KMS-11 (cell line): ENCODE measurements around the gene TMEM156.
A peak's percentile ranks its signal among the peaks of the same experiment; 100 is the strongest.

Experiments used
- H2AFZ ChIP-seq: fragments of 200-600 bp; sonication (generic); 2 replicates; pipeline ENCODE4 v1.6.1; 2016; ENCODE audit warnings: antibody characterized with exemption, mixed run types, low read depth
- H3K27ac ChIP-seq: fragments of 200-600 bp; sonication (generic); 2 replicates; pipeline ENCODE4 v1.6.1; 2016; ENCODE audit warnings: mild to moderate bottlenecking, mixed run types
- H3K27me3 ChIP-seq: fragments of 200-600 bp; sonication (generic); 2 replicates; pipeline ENCODE4 v1.6.1; 2017; ENCODE audit warnings: mild to moderate bottlenecking, low read depth, mixed run types, moderate library complexity; ENCODE audit not compliant: insufficient read depth
- H3K36me3 ChIP-seq: fragments of 200-600 bp; sonication (generic); 2 replicates; pipeline ENCODE4 v1.6.1; 2017; ENCODE audit warnings: mild to moderate bottlenecking, mixed run types; ENCODE audit not compliant: insufficient read depth
- H3K4me1 ChIP-seq: fragments of 200-600 bp; sonication (generic); 2 replicates; pipeline ENCODE4 v1.6.1; 2016; ENCODE audit warnings: mild to moderate bottlenecking, low read depth, mixed run types; ENCODE audit not compliant: poor library complexity, severe bottlenecking
- H3K4me2 ChIP-seq: fragments of 200-600 bp; sonication (generic); 2 replicates; pipeline ENCODE4 v1.7.0; 2016; ENCODE audit warnings: mild to moderate bottlenecking, mixed run types
- H3K4me3 ChIP-seq: fragments of 200-600 bp; sonication (generic); IDR thresholded peaks from 2 replicates; pipeline ENCODE4 v1.6.1; 2017; ENCODE audit warnings: low read depth, low read length, mixed read lengths; ENCODE audit not compliant: insufficient read depth
- H3K79me2 ChIP-seq: fragments of 200-600 bp; sonication (generic); 2 replicates; pipeline ENCODE4 v1.6.1; 2016; ENCODE audit warnings: low read depth, mixed run types; ENCODE audit not compliant: insufficient read depth
- H3K9ac ChIP-seq: fragments of 200-600 bp; sonication (generic); 2 replicates; pipeline ENCODE4 v1.6.1; 2016; ENCODE audit warnings: mild to moderate bottlenecking, mixed run types
- H4K20me1 ChIP-seq: fragments of 200-600 bp; sonication (generic); 2 replicates; pipeline ENCODE4 v1.6.1; 2016; ENCODE audit warnings: mild to moderate bottlenecking, mixed run types; ENCODE audit not compliant: insufficient read depth
- CTCF ChIP-seq: fragments of 200-600 bp; sonication (generic); conservative IDR thresholded peaks from 2 replicates; pipeline ENCODE4 v1.6.1; 2017; ENCODE audit warnings: low read depth, mild to moderate bottlenecking, antibody characterized with exemption, low read length, moderate library complexity, mixed read lengths

The TMEM156 gene

GRCh38 chr4:39044364-39044955 lies 12.3 kb upstream of the TMEM156 start:
- H3K9ac ChIP-seq, result peak overlapping the region; percentile 44; the same call in 1 of the 2 replicates

GRCh38 chr4:39043861-39044363 lies 11.7 kb upstream of the TMEM156 start:
- Histone ChIP-seq H3K4me1 (peaks cover 25% of the 10 kb centered on the region), H3K27ac (peak overlapping the region; percentile 28), H2AFZ (peak overlapping the region; percentile 55), H3K4me3 (no peak overlapping the region), H3K36me3 (no peaks in the 10 kb centered on the region), H3K4me2 (peak overlapping the region; percentile 59), H4K20me1 (no peaks in the 10 kb centered on the region), H3K27me3 (no peaks in the 10 kb centered on the region), H3K79me2 (no peaks in the 10 kb centered on the region), H3K9ac (peak overlapping the region; percentile 25; the same call in 1 of the 2 replicates)
- TF ChIP-seq CTCF, result no peak

More at GRCh38 chr4:39044364-39044955, 12.3 kb upstream of the TMEM156 start:
- H3K4me2 ChIP-seq, result peak overlapping the region; percentile 59
- no peaks in the 10 kb centered on the region for H3K27me3 ChIP-seq
- peaks cover 25% of the 10 kb centered on the region for H3K4me1 ChIP-seq
- no peak overlapping the region for H3K4me3 ChIP-seq
- no peaks in the 10 kb centered on the region for H3K36me3 ChIP-seq
- H3K79me2 ChIP-seq, result no peaks in the 10 kb centered on the region
- peak overlapping the region; percentile 46 for H3K27ac ChIP-seq
- TF ChIP-seq CTCF, result no peak
- no peaks in the 10 kb centered on the region for H4K20me1 ChIP-seq
- peak overlapping the region; percentile 55 for H2AFZ ChIP-seq

- Histone ChIP-seq H4K20me1 (no peaks in the 10 kb centered on the region), H3K36me3 (no peaks in the 10 kb centered on the region), H3K27me3 (no peaks in the 10 kb centered on the region), H3K9ac (peak overlapping the region; percentile 25; the same call in 1 of the 2 replicates), H3K4me1 (peaks cover 20% of the 10 kb centered on the region), H3K4me2 (peak overlapping the region; percentile 59), H3K4me3 (no peak overlapping the region), H2AFZ (peak overlapping the region; percentile 55), H3K27ac (peak overlapping the region; percentile 28), H3K79me2 (no peaks in the 10 kb centered on the region)
- TF ChIP-seq CTCF, result no peak
Measured at GRCh38 chr4:39043058-39043860, 11.1 kb upstream of the TMEM156 start.

GRCh38 chr4:39042366-39042765 lies 10.2 kb upstream of the TMEM156 start:
- Histone ChIP-seq H3K4me2 (no peak overlapping the region), H3K4me1 (peaks cover 12% of the 10 kb centered on the region), H3K27ac (no peak overlapping the region), H2AFZ (no peak overlapping the region), H4K20me1 (no peaks in the 10 kb centered on the region), H3K36me3 (no peaks in the 10 kb centered on the region), H3K27me3 (no peaks in the 10 kb centered on the region), H3K4me3 (no peak overlapping the region), H3K9ac (no peak overlapping the region), H3K79me2 (no peaks in the 10 kb centered on the region)
- TF ChIP-seq CTCF, result no peak
